Large intestine (tissue), 3 donors: ENCODE data around the gene ESRRA. TPM values are rescaled to one million over a fixed set of nuclear protein-coding genes. Genes with fewer than 3 reads are reported as not detected.

Source experiments
- DNase-seq, 2 donors: peaks; one replicate each; pipeline versions ENCODE4 v3.0.0 to v3.0.0-alpha.2; 2013
- H3K27ac ChIP-seq: one replicate; pipeline ENCODE4 v1.5.1; 2013; ENCODE audit warnings: low read length
- H3K27me3 ChIP-seq: 2 replicates; pipeline ENCODE4 v1.6.1; 2013; ENCODE audit warnings: low read length; ENCODE audit not compliant: control insufficient read depth, insufficient read depth
- H3K36me3 ChIP-seq: 2 replicates; pipeline ENCODE4 v1.6.1; 2013; ENCODE audit warnings: low read length; ENCODE audit not compliant: control insufficient read depth, insufficient read depth
- H3K4me1 ChIP-seq: one replicate; pipeline ENCODE4 v1.6.1; 2013; ENCODE audit warnings: low read length; ENCODE audit not compliant: control insufficient read depth, insufficient read depth
- H3K4me3 ChIP-seq: one replicate; pipeline ENCODE4 v1.5.1; 2013; ENCODE audit warnings: low read length
- H3K9me3 ChIP-seq: one replicate; pipeline ENCODE4 v1.6.1; 2013; ENCODE audit warnings: mild to moderate bottlenecking, low read depth, low read length, moderate library complexity; ENCODE audit not compliant: control insufficient read depth
- WGBS: methylation state at CpG from one replicate; pipeline ENCODE4 v1.1.5; 2013; ENCODE audit warnings: low lambda C conversion rate; ENCODE audit not compliant: insufficient coverage; 5-methylcytosine and 5-hydroxymethylcytosine counted together
- polyA plus RNA-seq: library from polyadenylated mRNA; unstranded; fragments of 120-200 nt; gene quantifications from one replicate; pipeline ENCODE4 v1.2.1, GENCODE V29; 2013

The ESRRA gene
- polyA plus RNA-seq, 1 donor: 83.2 TPM

DNA sequence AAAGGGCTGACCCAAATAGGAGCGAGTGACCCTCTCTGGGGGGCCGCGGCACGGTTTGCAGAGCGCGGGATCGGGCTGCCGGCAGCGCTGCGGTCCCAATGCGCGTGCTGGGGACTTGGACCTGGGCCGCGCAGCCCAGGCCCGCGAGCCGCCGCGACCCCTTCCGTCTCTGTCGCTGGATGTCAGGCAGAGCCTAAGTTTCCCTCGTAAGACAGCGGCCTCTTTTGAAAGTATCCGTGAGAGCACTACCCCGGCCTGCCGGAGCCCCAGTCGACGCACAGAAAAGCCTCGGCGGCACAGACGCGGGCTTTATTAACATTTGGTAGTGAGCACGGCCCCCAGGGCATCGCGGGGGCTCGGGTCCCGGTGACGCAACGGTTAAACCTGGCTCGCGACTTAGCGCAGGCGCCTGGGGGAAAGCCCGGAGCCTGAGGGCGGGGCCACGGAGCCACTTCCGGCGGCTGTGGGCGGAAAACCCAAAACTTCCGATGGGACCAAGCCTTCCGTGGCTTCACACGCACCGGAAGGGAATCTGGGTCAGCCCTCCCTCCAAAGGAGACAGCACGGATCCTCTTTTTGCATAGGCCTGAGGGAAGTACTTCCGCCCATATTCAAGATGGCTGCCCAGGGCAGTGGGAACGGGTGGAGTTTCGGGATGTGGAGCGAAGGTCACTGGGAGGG lies 35.6 kb upstream of the ESRRA start:
- no peaks in the 10 kb centered on the region for H3K9me3 ChIP-seq
- H3K36me3 ChIP-seq: peaks cover 34% of the 10 kb centered on the region
- peaks cover 38% of the 10 kb centered on the region for H3K4me1 ChIP-seq
- peak overlapping the region; percentile 93 for H3K27ac ChIP-seq
- WGBS: no CpG with 5 or more reads among the region's 58 CpGs
- DNase-seq: peak; percentile 99 to 100
- H3K4me3 ChIP-seq: peak overlapping the region; percentile 78
- H3K27me3 ChIP-seq: no peaks in the 10 kb centered on the region

DNA sequence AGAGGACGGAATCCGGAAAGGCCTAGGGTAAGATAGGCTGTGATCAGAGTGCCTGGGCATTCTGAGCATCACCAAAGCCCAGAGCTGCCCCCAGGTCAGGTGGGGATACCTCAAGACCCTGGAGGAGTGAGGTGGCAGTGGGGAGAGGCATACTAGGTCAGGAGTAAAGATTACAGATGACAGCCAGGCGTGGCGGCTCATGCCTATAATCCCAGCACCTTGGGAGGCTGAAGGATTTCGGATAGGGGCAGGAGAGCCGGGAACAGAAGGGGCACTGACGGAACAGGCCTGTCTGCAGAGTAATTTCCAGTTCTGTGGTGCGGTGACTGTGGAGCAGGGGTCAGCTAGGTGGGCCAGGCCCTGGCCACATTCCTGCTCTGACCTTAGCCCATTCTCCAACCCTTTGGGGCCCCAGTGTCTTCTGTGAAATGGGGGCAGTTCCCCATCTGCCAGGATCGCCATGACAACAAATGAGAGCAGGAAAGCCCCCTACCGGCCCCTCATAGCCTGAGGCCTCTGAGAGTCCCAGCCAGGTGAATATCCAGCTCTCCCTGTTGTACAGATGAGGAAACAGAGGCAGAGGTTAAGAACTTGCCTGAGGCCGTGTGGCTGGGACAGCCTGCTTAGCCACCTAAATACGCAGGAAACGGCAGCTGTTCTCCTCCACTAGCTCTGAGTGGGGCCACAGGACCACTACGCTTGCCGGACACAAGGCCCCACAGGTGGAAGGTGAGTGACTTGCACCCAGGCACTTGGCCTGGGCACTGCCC lies 30.1 kb upstream of the ESRRA start:
- Histone ChIP-seq H3K27me3 (no peaks in the 10 kb centered on the region), H3K4me1 (peaks cover 21% of the 10 kb centered on the region), H3K4me3 (no peak overlapping the region), H3K9me3 (no peaks in the 10 kb centered on the region), H3K36me3 (peaks cover 31% of the 10 kb centered on the region), H3K27ac (no peak overlapping the region)
- WGBS: no CpG with 5 or more reads among the region's 15 CpGs
- no peak for DNase-seq

GRCh38 chr11:64275841-64276240 lies 29.5 kb upstream of the ESRRA start:
- peaks cover 31% of the 10 kb centered on the region for H3K36me3 ChIP-seq
- H3K4me1 ChIP-seq: peaks cover 21% of the 10 kb centered on the region
- DNase-seq: no peak
- no peak overlapping the region for H3K27ac ChIP-seq
- no peaks in the 10 kb centered on the region for H3K27me3 ChIP-seq
- H3K4me3 ChIP-seq: no peak overlapping the region
- no CpG with 5 or more reads among the region's 2 CpGs for WGBS
- no peaks in the 10 kb centered on the region for H3K9me3 ChIP-seq

DNA sequence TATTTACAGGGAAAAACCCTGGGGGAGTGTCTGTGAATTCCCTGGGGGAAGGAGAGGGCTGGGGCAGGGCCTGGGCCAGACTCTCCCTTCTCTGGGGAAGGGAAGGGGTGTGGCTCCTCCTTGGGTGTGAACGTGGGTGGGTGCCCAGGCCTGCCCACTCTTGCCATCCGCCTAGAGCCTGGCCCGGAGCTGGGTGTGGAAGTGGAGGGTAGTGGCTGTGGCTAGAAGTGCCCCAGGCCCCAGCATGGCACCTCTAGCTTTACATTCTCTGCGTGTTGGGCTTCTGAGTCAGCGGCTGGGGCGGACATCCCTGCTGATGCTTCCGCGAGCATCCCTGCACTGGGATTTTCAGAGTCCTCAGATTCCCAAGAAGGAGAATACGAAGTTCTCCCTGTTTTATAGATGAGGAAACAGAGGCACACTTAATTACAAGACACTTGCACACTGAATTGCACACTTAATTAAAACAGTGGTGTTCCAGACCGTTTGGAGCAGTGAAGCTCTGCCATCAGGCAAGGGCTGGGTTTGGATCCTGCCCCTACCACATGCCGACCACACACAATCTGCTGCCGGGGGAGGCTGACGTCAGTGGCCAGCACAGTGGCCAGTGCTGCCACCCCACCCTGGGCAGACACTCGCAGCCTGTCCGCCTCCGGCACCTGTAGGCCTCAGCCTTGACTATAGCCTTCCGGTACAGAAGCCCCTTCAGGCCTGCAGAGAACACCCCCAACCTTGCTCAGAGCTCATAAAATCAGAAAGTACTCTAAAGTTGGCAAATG lies 28.5 kb upstream of the ESRRA start:
- Histone ChIP-seq H3K4me1 (peaks cover 19% of the 10 kb centered on the region), H3K36me3 (peaks cover 32% of the 10 kb centered on the region), H3K4me3 (no peak overlapping the region), H3K27ac (no peak overlapping the region), H3K27me3 (no peaks in the 10 kb centered on the region), H3K9me3 (no peaks in the 10 kb centered on the region)
- no CpG with 5 or more reads among the region's 17 CpGs for WGBS
- DNase-seq: no peak

DNA sequence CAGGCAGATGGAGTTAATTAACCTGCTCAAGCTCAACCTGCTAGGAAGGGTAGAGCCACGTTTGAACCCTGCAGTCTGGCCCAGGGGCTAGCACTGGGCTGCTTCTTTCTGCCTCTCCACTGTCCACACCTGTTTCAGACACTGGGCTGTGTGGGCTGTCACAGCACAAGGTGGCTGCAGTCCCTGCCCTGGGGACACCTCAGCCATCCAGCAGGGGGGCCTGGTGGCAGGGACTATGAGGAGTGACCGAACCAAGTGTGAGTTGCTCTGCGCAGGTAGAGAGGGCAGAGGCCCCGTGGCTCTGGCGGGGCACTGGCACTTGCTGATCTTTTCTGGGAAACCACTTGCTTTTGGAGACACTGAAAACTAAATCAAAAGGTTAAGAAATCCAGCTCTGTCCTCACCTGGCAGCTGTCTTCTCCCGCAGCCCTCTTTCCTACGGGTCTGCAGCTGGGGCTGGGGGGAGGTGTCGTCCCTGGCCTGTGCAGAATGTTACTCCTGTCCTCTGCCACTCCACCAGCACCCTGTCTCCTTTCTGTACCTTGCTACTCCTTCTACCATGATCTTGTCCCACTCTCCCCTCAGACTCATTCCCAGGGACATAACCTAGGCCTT lies 26.6 kb upstream of the ESRRA start:
- no peak overlapping the region for H3K4me3 ChIP-seq
- WGBS: no CpG with 5 or more reads among the region's 8 CpGs
- H3K9me3 ChIP-seq: no peaks in the 10 kb centered on the region
- no peak for DNase-seq
- H3K27me3 ChIP-seq: no peaks in the 10 kb centered on the region
- peaks cover 8% of the 10 kb centered on the region for H3K4me1 ChIP-seq
- H3K36me3 ChIP-seq: peaks cover 38% of the 10 kb centered on the region
- H3K27ac ChIP-seq: no peak overlapping the region

- peaks cover 21% of the 10 kb centered on the region for H3K36me3 ChIP-seq
- peaks cover 17% of the 10 kb centered on the region for H3K4me1 ChIP-seq
- H3K27ac ChIP-seq: no peak overlapping the region
- no peak for DNase-seq
- H3K9me3 ChIP-seq: no peaks in the 10 kb centered on the region
- H3K27me3 ChIP-seq: no peaks in the 10 kb centered on the region
- 100% methylated on average over 2 of the region's 22 CpGs for whole genome bisulfite sequencing
- no peak overlapping the region for H3K4me3 ChIP-seq
These were observed 23.2 kb upstream of the ESRRA start for GRCh38 chr11:64281957-64282770.

DNA sequence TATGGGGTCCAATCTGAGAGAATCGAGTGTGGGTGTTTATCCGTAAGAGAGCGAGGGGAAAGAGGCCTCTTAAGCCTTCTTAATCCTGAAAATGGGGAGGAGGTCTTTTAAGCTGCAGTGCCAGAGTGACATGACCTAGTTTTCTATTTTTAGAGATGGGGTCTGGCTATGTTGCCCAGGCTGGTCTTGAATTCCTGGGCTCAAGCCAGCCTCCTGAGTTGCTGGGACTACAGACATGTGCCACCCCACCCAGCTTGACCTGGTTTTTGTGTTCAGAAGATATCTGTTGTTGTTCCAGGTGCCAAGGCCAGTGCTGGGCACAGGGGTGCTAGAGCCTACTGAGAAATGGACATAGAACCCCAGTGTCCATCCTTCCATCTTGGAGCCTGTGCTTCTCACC lies 22.2 kb upstream of the ESRRA start:
- Histone ChIP-seq H3K27ac (no peak overlapping the region), H3K27me3 (no peaks in the 10 kb centered on the region), H3K36me3 (peaks cover 16% of the 10 kb centered on the region), H3K4me3 (no peak overlapping the region), H3K9me3 (no peaks in the 10 kb centered on the region), H3K4me1 (peaks cover 17% of the 10 kb centered on the region)
- DNase-seq: no peak
- no CpG with 5 or more reads among the region's 3 CpGs for WGBS

- Histone ChIP-seq H3K4me3 (peak within 1 kb of the TSS; percentile 76), H3K27ac (peak within 1 kb of the TSS; percentile 94), H3K9me3 (no peaks in the 10 kb centered on the region), H3K4me1 (peaks cover 17% of the 10 kb centered on the region), H3K27me3 (no peaks in the 10 kb centered on the region), H3K36me3 (peaks cover 7% of the 10 kb centered on the region)
- peak; percentile 93 to 96 for DNase-seq
- WGBS: no CpG with 5 or more reads among the region's 44 CpGs
These were observed 21.0 kb upstream of the ESRRA start, which contains the start of gene BAD for GRCh38 chr11:64284048-64284961. Gene BAD, minus strand, starts transcription at chr11:64284665. Its CDS starts 297 bp downstream, at chr11:64284368.
